ENCODE results near the gene GPRIN3.
A peak's percentile ranks its signal among the peaks of the same experiment; 100 is the strongest.

Gene GPRIN3

DNA sequence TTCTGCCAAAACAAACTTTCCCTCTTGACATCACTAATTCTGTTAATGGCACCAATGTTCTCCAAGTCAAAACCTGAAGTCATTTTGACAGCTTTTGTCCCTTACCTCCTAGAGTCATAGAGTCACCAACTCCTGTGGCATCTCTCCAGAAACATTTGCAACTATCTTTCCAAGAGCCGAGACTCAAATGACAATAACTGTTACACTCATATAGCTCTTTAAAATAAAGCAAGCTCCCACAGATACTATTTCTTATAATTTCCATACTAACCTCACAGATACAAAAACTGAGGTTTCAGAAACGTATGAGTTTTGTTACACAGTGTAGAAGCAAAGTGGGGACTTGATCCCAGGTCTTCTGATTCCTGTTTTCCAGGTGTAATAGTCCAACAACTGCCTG is 18.3 kb downstream of the GPRIN3 start:
- DNase-seq = no peak

DNA sequence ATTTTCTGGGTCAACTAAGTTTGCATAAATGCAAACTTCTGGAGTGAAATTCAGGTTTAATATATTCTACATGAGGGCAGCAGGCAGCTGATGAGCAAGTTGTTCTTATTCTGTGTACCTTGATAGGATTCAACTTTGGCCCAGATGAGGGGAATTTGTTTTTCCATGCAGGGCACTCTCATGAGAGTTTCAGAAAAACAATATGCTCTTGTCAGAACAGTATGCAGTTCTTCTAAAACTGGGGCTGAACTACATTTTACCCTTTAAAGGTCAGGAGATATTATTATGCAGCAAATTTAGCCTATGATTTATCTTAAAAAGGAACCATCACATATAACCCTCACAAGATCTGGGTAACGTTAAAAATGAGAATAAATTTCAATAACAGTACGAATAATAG is 19.2 kb downstream of the GPRIN3 start:
- no peak for DNase-seq

DNA sequence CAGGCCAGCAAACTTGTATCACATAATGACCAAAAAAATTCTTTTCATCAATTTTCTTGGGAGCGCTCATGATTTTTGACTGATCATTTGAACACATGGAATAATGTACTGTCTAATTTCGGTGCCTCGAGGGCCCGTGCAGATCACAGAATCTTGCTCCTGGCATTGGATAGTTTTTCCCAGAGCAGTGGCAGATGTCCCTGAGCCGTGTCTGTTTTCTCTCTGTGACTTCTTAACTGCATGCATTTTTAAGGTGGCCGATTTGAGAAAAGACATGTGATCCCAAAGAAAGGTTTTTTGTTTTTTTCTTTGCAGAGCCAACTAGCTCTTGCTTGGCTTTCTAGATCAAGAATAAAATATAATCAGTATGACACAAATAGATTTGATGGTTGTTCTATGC is 19.7 kb downstream of the GPRIN3 start:
- no peak for DNase-seq

DNA sequence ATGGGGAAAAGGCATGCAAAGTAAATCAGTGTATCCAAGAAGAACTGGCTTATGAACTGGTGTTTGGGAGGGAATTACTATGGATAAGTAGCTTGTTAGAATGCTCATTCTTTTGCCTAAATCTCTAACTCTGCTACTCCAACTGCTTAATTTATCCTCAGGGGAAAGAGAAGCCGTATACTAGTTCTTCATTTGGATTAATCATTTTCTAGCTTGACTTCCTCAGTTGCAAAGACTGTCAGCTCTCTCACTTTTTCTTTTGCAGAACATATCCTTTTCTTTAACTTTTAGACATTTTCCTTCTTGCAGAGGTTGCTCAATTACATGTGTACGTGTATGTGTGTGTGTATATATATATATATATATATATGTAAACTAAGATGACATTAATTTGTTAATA is 21.9 kb downstream of the GPRIN3 start:
- no peak for DNase-seq

DNA sequence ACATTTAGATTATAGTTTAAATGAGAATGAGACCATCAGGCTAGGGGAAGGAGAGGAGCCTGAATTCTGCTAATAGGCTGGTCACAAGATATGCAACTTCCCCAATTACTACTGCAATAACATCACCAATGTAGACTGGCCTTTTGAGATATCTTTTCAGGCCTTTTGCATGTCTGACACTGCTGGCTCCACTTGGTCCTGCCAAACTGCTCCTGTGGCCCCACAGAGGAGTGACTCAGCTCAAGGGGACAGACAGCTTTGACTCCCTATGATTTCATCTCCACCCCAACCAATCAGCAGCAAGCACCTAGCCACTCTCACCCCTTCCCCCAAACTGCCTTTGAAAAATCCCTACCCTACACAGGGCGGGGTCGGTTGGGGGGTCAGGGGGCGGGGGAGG is 22.8 kb downstream of the GPRIN3 start:
- DNase-seq = no peak

DNA sequence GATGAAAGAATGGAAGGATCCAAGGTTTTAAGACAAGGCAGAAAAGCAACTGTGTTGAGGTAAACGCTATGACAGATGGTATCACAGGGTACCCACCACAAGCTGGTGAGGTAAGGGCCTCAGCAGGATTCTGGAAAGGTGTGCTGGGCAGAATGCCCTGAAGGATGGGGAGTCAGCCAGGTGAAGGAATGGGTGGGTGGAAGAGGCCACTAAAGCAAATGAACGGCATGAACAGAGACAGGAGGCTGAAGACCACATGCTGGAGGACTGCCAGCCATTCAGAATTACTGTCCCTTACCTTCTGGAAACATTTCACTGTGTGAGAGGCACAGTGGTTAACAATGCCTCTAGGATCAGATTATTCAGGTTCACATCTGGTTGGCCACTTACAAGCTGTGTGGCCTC is 23.6 kb downstream of the GPRIN3 start:
- DNase-seq = no peak

DNA sequence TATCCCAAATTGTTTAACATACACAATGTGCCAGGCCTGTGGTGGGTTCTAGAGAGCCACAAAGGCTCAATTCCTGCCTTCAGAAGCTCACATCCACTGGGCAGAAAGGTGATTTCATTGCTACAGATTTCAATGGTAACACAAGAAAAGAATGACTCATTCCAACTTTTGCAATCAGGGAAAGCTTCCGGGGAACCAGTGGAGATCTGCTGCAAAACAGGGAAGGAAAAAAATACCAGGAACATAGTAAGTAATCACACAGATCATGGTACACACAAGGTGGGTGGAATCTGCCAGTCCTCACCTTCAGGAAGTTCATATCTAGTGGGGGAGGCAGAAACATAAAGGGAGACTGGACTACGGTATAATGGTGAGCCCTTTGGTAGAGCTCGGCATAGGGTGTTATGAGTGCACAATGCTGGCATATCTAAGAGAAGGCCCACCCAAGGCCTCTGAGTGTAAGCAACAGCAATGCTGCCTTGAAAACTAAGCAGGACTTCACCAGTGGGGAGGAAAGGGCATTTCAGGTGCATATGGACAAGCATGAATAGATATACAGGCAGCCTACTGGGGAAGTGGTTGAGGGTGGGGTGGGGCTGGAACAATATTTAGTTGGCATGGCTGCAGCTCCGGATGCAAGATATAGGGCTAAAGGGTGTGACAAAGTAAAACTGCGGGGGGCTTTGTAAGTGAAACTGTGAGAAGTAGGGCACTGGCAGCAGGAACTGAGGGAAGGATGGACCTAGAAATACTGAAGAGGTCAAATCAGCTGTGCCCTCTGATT is 24.2 kb downstream of the GPRIN3 start:
- DNase-seq = no peak

DNA sequence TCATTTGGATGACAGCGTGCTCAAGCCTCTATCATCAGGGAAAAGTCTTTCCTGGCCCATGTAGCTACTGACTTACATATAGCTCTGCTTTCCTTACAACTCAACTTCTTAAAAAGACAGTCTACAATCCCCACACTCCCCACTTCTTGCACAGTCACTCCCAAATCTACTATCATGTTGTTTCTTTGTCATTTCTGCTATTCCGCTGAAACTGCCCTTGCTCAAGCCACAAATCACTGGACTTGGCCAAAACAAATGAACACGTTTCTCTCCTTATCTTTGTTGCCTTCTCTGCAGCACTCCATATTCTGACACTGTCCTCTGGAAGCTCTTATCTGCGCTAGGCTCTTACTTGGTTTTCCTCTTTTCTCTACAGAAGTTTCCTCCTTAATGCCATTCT is 28.2 kb downstream of the GPRIN3 start:
- DNase-seq = no peak

DNA sequence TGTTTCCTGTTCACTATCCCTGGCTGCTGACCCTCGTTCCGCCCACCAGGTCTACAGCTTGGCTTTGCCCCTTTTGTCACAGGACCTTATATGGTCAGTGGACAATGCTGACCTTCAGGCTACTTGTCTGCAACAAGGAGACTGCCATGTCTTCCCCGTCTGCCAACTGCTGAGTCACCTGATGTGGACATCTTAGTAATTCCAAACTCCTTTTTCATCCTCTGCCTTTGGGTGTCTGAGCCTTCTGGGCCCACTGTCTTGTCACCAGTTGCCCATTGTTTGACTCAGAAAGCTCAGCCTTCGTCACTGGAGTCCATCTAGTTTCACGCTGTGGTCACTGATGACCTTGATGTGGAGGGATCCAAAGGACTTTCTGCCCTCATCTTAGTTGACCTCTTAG is 30.2 kb downstream of the GPRIN3 start:
- DNase-seq = no peak

DNA sequence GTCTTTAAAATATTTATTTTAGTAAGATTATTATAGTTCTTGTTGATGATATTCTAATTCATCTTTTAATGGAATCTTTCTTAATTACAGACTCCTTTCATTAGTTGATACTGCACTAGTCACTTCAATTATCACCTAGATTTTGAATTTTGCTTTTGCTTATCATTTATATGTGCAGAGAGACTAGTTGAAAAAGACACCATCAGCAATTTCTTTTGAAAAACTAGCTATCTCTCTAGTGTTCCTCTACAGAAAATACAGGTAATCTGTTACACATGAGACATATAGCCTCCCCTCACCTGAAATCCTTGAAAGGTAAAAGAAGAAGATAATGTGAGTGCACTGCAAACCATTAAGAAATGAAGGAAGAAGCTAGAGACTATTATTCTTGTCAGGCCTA is 31.3 kb downstream of the GPRIN3 start:
- DNase-seq = no peak

DNA sequence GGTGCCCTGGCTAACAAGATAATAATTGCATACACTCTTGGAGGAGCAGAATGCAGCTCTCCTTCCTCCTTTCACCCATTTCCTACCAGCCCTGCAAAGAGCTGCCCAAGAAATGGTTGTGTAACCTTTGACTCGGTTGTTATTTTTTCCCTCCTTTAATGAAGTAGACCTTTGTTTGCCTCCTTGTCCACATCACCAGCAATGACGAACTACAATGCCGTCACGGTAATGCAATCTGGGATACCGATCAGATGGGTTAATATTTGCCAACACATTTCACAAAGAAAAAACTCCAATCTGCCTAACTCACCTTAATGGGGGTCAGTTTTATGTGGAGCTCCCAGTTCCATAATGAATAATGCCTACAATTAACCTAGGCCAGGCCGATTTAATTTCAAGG is 32.0 kb downstream of the GPRIN3 start:
- no peak for DNase-seq

DNA sequence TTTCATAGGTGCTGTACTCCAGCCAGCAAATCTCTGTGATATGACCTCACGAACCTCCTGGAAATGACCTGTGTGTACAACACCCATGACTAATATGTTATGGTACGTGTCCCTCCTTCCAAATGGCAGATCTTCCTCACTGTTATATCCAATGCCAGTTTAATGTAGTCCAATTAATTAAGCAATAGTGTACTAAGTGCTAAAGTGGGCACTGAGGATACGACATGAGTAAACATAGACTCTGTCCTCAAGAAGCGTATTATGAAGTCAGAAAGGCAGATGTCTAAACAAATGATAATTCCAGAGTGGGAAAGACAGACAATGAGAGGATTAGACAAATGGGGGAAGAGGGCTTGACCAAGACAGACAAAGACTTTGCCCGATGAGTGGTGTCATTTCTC is 33.9 kb downstream of the GPRIN3 start:
- no peak for DNase-seq

DNA sequence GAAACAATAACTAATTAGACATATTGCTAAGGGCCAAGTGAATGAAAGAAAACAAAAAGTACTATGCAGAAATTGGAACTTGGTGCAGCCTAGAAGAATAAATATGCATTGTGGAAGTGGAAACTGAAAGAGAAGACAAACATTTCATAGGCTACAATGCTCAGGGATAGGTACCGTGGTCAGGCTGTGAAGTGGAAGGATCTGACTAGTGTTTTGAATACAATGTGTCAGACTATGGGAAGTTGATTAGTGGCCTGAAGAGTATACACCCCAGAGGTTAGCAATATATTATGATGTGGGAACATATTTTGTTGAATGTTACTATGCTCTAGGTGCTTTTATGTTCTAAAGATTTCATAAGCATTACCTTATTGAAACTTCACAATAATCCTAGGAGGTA is 36.8 kb downstream of the GPRIN3 start:
- DNase-seq = no peak

DNA sequence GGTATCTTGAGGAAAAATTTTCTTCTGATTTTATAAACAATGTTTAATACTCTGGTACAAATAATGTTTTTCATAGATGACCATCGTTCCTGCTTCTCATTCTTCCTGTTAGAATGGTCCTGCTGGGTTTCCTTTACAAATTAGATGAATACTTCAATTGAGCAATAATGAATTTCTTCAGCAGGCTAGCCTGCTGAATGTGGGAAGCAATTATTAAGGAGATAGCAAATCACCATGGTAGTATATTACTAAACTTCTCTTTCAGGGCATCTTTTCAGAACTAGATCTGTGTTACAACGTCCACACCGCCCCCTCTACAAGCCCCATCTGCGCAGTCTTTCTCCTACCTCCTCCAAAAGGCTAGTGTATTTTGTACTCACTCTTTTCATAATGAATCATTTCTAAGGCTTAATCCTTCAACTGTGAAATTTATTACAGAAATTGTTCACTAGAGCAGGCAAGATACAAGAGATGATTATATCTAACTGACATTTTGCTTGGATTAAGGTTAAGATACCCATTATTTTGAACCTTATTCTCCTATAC is 38.4 kb downstream of the GPRIN3 start:
- DNase-seq = no peak

DNA sequence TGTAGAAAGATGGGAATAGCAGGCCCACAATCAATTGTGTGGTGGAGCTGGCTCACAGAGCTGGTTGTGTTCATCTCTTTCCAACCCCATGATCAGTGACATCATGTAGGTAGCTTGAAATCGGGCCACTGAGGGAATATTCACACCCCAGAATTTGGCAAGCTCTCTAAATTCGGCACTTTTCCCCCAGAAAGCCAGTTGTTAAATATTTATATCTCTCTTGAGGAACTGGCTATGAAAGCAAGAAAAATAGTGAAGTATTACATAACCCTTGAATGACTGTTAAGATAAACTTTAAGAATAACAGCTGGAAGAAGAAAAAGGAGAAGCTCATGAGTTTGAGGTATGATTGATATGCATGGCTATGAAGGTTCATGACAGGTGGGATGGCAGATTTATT is 38.9 kb downstream of the GPRIN3 start:
- no peak for DNase-seq

DNA sequence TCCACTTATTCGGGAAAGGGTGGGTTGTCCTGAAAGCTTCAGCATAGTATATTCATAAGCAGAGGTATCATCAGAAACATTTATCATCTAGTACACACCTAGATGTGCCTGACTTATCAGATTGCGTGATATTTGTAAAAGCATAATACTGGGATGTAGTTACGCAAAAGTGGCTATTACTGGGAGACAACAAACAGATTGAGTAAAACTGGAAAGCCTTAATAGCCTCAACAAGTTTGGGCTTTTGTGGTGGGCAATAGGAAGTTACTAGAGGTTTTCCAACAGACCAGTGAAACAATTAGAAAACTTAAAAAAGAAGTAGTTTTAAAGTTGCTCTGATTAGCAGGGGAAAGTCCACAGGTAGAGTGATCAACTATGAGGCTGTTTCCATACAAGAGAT is 39.8 kb downstream of the GPRIN3 start:
- no peak for DNase-seq

DNA sequence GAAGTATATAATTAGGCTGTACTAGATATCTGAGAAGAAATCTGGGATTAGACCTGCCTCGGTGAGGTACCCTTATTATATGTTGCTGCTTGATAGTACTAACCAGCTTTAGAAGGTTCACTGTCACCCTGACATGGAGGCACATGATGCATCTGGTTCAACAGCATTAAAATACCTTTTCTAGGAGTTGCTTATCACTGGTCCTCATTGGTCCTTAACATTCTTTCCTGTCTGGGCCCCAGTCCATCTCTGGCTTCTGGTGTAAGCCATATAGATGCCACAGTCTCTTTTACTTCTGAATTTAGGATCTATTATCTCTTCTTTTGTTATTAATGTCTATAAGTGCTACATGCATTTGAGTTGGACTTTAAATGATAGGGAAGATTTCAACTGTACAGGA is 40.2 kb downstream of the GPRIN3 start:
- DNase-seq = no peak

DNA sequence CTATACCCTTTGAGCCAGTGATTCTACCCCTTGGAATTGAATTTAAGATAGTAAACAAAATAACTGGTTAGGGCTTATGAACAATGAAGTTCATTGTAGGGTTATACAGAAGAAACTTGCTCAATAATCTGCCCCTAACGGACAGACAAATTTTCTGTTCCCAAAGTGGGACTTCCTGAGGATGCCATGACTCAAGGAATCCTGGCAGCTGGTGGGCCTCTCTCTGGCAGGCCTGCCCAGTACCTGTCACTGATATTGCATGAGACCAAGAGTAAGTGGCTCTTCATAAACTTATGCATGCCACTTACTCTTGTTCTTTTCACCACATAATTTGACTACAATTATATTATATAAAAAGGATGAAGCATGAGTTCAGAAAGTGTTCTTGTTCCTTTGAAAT is 41.5 kb downstream of the GPRIN3 start:
- DNase-seq = no peak

DNA sequence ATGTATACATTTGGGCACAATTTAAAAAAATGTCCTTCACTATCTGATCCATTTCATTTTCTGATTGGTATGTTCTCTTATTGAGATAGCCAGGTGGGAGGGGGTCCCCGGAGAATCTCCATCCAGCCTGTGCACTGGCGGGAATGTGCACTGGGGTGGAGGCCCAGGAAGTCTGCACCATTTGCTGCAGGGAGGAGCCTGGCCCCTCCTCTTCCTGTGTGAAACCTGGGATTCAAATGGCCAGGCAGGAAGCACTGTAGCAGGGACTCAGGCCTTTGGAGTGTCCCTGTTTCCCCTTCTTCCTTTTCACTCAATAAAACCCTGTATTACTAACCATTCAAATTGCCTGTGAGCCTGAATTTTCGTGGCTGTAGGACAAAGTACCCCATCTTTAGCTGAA is 44.3 kb downstream of the GPRIN3 start:
- no peak for DNase-seq

DNA sequence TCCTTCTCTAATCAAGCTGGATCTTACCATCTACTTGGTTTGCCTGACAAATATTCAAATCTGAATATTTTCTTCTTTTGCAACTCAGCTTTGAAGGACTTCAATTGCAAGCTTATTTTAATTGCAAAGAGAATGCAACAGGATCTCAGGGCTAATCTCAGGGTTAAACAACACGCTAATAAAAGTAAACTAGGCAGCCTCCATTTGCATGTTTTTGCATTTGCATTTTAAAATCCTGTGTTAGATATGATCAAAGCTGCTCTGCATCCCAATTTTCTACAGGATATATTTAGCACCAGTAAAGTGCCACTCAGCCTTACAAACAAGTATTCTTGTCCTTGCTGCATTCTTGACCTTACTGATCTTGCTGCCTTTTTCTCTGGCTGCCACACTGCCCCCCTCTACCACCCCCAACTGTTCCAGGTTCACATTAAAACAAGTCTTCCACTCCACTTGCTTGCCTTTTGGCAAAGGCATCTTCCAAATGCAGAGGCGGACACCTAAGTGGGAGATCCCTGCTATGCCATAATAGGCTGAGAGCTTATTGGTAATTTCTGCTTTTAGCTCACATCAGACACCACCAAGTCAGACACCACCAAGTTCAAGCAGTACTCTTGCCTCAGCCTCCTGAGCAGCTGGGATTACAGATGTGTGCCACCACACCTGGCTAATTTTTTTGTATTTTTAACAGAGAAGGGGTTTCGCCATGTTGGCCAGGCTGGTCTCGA is 48.1 kb downstream of the GPRIN3 start:
- DNase-seq = no peak

DNA sequence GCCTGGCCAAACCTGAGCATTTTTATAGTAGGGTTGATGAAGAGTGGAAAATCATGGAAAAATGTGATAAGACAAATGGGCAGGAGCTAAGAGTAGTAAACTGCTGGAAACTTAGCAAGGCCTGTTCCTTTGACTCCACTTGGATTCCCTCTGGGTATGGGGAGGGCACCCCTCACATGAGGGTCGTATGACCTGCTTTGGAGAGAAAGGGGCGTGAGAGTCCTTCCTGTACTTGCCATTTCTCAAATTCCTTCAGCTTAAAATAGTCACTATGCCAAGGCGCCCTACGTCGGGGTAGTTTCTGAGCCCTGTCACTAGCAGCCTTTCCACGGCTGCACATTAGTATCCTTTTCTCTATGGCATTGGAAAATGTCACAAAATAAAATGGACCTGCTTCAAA is 49.1 kb downstream of the GPRIN3 start:
- no peak for DNase-seq

DNA sequence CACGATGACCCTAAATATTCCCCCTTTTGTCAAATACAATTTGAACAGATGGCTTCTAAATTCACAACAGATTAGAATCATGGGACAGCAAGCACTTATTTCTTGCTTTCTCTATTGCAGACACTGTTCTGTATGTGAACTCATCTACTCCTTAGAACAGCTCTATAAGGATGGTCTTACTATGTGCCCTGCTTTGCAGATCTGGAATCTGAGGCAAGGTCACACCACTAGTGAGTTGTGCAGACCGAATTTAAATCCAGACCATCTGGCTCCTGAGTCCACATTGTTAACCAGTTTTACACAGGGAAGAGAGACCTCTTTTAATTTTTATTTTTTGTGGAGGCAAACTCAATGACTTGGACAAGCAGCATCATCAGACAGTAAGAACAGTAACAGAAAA is 50.2 kb downstream of the GPRIN3 start:
- no peak for DNase-seq

DNA sequence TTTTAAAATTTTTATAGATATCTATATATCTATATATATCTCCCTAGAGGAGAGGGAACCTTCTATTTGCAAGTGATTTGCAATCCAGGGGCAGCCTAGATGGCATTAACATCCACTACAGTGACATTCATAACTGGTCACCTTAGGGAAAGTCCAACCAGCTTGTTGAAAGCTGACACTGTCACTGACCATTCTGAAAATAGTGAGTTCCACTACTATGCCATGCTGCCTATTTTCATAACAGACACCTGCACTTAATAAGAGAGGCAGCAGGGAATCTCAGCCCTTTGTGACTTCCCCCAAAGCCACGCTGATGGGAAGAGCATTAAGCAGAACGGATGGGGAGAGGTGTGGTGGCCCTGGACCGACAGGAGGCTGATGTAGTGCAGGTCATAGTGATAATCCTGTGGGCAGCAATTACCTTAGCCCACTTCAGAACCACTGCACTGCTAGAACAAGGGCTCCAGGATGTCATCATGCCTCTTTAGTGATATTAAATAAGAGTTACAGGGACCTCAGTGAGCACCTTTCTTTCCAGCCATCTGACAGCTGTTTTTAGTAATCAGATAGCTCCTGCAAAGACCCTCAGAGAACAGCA is 51.3 kb downstream of the GPRIN3 start:
- DNase-seq = no peak

DNA sequence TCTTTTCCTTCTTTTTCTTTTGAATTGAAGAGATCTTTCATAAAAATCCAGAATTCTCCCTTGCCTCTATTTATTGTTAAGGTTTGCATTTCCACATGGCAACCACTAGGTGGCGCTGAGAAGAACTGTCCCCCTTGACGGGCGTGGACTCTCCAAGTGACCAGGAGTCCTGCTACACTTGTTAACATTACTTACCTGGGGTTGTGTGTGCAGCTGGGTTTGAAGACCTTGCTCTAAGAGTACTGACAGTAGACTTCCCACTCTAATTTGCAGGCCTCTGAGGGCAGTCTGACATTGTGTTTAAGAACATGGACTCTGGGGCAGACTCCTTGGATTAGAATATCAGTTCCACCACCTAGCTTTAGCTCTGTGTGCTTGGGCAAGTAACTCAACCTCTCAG is 52.8 kb downstream of the GPRIN3 start:
- DNase-seq = peak; percentile 9

Data from fibroblast of skin of back (primary cell).